Stimulated activated CD4-positive, alpha-beta T cell treated with anti-CD3 and anti-CD28 coated beads, Interleukin-4, amount 100 ng/mL, for 48 hours (primary cell): ENCODE data around the gene AHCYL2.

Experiments used
- DNase-seq, 2 donors: peaks; one replicate each; pipeline ENCODE4 v3.0.0-alpha.2; 2020; ENCODE audit warnings: low read depth in 2 of 2

The AHCYL2 gene

GRCh38 chr7:129224251-129225205 lies at the start of gene AHCYL2:
TSS of gene AHCYL2 (plus strand) at chr7:129225030.
- DNase-seq: peak; percentile 94 to 98

- DNase-seq: no peak
Measured at GRCh38 chr7:129176916-129177710, 47.7 kb upstream of the AHCYL2 start.

- DNase-seq: no peak
Measured at GRCh38 chr7:129184981-129185670, 39.7 kb upstream of the AHCYL2 start.

GRCh38 chr7:129186749-129187260 lies 38.0 kb upstream of the AHCYL2 start:
- DNase-seq: no peak

- no peak for DNase-seq
Measured at GRCh38 chr7:129187681-129188371, 37.0 kb upstream of the AHCYL2 start.

GRCh38 chr7:129188372-129188891 lies 36.4 kb upstream of the AHCYL2 start, which contains the start of gene SMO:
TSS of gene SMO (plus strand) at chr7:129188633. CDS start at chr7:129189152, 519 bp downstream.
- DNase-seq: no peak

GRCh38 chr7:129188892-129189660 lies 35.8 kb upstream of the AHCYL2 start:
- no peak for DNase-seq

- DNase-seq: no peak
Measured at GRCh38 chr7:129189661-129190310, 35.0 kb upstream of the AHCYL2 start.

GRCh38 chr7:129191272-129191671 lies 33.6 kb upstream of the AHCYL2 start:
- DNase-seq: no peak

- no peak for DNase-seq
Measured at GRCh38 chr7:129193892-129194291, 30.9 kb upstream of the AHCYL2 start.

GRCh38 chr7:129197771-129198170 lies 27.1 kb upstream of the AHCYL2 start:
- no peak for DNase-seq

GRCh38 chr7:129199406-129199805 lies 25.4 kb upstream of the AHCYL2 start:
- DNase-seq: no peak

GRCh38 chr7:129202058-129202777 lies 22.6 kb upstream of the AHCYL2 start:
- no peak for DNase-seq

- no peak for DNase-seq
Measured at GRCh38 chr7:129203050-129203741, 21.6 kb upstream of the AHCYL2 start.

GRCh38 chr7:129205126-129205818 lies 19.6 kb upstream of the AHCYL2 start:
- DNase-seq: no peak

- DNase-seq: no peak
Measured at GRCh38 chr7:129205987-129206785, 18.6 kb upstream of the AHCYL2 start.

- DNase-seq: no peak
Measured at GRCh38 chr7:129208667-129209066, 16.2 kb upstream of the AHCYL2 start.
